Measurements from ENCODE around the gene MMAB. TPM values are rescaled to one million over a fixed set of nuclear protein-coding genes. Genes with fewer than 3 reads are reported as not detected.

MMAB gene
- total RNA-seq, 4 donors from 2014 or later: 15.1 to 31.0 (median 21.7) TPM

DNA sequence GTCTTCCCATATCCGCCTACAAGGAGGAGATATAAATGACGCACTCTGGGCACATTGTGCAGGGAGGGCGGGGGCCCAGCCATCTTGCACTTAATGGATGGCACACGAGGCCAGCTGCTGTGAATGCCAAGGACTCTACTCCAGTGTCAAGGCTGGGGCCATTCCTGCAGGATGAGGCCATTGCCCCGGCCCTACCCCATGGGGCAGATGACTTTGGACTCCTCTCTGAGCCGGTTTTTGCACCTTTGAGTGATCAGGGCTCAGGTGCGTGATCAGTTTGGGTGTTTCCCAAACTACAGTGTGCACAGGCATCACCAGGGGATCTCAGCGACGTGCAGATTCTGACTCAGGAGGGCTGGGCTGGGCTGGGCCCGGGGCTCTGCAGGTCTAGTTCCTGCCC, 16.1 kb downstream of the MMAB start:
- TF ChIP-seq POLR2A (IDR thresholded peaks at IDR 0.05): no peak
- TF ChIP-seq, protein P1, sequence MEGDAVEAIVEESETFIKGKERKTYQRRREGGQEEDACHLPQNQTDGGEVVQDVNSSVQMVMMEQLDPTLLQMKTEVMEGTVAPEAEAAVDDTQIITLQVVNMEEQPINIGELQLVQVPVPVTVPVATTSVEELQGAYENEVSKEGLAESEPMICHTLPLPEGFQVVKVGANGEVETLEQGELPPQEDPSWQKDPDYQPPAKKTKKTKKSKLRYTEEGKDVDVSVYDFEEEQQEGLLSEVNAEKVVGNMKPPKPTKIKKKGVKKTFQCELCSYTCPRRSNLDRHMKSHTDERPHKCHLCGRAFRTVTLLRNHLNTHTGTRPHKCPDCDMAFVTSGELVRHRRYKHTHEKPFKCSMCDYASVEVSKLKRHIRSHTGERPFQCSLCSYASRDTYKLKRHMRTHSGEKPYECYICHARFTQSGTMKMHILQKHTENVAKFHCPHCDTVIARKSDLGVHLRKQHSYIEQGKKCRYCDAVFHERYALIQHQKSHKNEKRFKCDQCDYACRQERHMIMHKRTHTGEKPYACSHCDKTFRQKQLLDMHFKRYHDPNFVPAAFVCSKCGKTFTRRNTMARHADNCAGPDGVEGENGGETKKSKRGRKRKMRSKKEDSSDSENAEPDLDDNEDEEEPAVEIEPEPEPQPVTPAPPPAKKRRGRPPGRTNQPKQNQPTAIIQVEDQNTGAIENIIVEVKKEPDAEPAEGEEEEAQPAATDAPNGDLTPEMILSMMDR (IDR thresholded peaks at IDR 0.05): no peak
- no peak for DNase-seq (ENCODE audit: low spot score in 2 of 2)
- H3K4me3 ChIP-seq (ENCODE audit: low read depth, poor library complexity, severe bottlenecking): no peak overlapping the region
- 82 to 87% methylated on average over 7 to 10 of the region's 10 CpGs for WGBS, 2 donors
- intact Hi-C loops (cut with DNase I; ENCODE audit: low total_unique reads): no loop called here

DNA sequence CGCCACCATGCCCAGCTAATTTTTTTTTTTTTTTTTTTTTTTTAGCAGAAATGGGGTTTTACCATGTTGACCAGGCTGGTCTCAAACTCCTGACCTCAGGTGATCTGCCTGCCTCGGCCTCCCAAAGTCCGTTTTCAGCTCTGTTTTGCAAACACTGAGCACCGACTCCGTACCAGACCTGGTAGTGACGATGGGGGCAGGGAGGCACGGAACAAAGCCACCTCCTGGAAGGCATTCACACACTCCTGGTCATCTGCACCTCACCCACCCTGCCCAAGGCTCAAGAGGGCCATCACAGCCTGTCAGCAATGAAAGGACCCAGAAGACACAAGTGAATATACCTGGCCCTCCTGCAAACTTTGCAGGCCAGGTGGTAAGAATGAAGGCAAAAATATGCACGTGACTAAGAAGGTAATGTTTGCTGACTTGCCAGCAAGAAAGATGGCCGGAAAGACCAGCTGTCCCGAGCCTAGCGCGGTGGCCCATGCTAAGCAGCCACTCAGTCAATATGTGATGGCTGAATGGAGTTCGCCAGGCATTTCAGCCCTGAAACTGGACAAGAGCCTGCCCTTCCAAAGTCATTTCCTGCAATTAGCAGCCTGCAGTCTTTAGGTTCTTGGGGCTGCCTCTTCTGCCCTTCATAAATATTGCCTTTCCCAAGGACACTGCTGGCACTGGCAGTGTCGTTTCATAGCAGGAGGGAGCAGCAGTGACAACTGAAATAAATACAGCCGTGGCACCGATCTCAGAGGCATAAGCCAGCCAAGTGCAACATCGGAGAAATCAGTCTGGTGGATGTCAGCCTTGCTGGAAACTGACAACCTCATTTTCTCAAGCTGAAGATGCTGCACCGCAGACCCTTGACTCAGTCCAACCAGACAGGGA, 17.6 kb downstream of the MMAB start:
- intact Hi-C loops (cut with DNase I; ENCODE audit: low total_unique reads): no loop called here

DNA sequence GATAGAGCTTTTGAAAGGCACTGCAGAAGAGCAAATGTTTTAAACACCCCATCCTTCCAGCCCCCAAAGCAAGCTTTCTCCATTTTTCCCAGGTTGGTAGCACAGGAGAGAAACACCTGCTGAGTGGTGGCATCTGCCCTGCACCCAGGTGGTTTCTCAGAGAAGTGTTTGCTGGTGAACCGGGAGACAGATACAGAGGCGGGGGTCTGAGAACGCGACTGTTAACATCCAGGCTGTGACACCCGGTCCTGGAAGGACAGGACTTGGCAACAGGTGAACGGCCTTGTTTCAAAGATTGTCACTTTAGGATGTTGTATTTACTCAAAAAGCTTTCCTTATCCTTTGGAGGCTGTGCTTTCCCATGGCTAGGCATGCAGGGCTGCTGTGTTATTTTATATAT, 18.5 kb downstream of the MMAB start:
- WGBS, 2 donors: 58 to 59% methylated on average over 6 of the region's 6 CpGs
- H3K4me3 ChIP-seq (ENCODE audit: low read depth, poor library complexity, severe bottlenecking): no peak overlapping the region
- TF ChIP-seq POLR2A (IDR thresholded peaks at IDR 0.05): no peak
- TF ChIP-seq, protein P1 (IDR thresholded peaks at IDR 0.05): no peak
- intact Hi-C loops (cut with DNase I; ENCODE audit: low total_unique reads): no loop called here
- DNase-seq (ENCODE audit: low spot score in 2 of 2): no peak

More for the DNA sequence above, 17.6 kb downstream of the MMAB start:
- DNase-seq (ENCODE audit: low spot score in 2 of 2): no peak
- no peak overlapping the region for H3K4me3 ChIP-seq (ENCODE audit: low read depth, poor library complexity, severe bottlenecking)
- TF ChIP-seq POLR2A (IDR thresholded peaks at IDR 0.05): no peak
- TF ChIP-seq, protein P1 (IDR thresholded peaks at IDR 0.05): no peak
- 79% methylated on average over 18 of the region's 18 CpGs for WGBS, 2 donors

DNA sequence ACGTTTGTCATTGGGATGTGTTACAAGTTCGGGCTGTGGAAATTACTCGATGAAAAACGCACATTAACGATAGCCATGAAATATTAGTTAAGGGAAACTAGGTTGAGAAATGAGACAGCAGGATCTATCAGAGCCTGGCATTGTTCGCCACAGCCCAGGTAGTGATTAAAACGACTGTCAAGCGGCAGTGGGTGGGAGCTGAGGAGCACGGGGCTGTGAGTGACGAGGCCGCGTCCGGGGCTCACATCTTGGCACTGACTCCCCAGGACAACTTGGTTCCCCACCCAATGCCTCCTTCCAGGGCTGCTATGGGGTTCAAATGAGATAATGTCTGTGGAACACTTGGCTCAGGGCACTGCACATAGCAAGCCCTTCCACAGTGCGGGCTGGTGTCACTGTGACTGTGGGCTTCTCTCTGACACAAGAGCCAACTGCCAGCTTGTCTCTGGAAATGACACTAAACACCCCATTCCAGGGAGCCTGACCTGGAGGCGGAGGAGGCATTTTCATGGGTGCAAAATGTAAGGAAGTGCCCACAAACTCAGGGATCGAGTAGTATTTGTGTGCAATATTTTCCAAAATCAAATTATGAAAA, 19.3 kb downstream of the MMAB start:
- WGBS, 2 donors: 31 to 34% methylated on average over 16 of the region's 16 CpGs
- no peak for DNase-seq (ENCODE audit: low spot score in 2 of 2)
- intact Hi-C loops (cut with DNase I; ENCODE audit: low total_unique reads): no loop called here
- H3K4me3 ChIP-seq (ENCODE audit: low read depth, poor library complexity, severe bottlenecking): no peak overlapping the region
- TF ChIP-seq POLR2A (IDR thresholded peaks at IDR 0.05): no peak
- TF ChIP-seq, protein P1 (IDR thresholded peaks at IDR 0.05): no peak

DNA sequence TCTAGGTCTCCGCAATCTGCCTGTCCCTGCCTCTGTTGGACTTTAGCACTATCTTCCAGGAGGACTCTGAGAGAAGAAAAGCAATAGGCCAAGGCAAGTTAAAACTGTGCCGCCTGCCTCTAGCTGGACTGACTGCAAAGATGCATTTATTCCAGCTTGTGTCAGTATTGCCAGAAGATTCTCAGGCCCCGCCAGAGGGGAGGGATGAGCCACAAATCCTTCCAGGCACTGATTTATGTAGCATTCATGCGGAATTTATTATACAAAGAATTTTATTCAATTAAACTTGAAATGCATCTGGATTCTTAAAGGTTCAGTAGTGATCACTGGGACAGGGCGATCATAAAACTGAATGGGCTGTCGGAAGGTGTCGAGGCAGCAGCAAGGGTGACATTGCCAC, 19.8 kb downstream of the MMAB start:
- DNase-seq (ENCODE audit: low spot score in 2 of 2): no peak
- no peak for TF ChIP-seq POLR2A (IDR thresholded peaks at IDR 0.05)
- TF ChIP-seq, protein P1 (IDR thresholded peaks at IDR 0.05): no peak
- 38 to 50% methylated on average over 7 of the region's 7 CpGs for WGBS, 2 donors
- no peak overlapping the region for H3K4me3 ChIP-seq (ENCODE audit: low read depth, poor library complexity, severe bottlenecking)
- intact Hi-C loops (cut with DNase I; ENCODE audit: low total_unique reads): no loop called here
